ENCODE measurements around the gene INSM1. TPM values are rescaled to one million over a fixed set of nuclear protein-coding genes. Genes with fewer than 3 reads are reported as not detected.
A peak's percentile ranks its signal among the peaks of the same experiment; 100 is the strongest.

INSM1 gene
- total and polyA plus RNA-seq, 7 donors = 0.36 to 1.4 (median 0.80) TPM; not detected in 2

GRCh38 chr20:20363799-20364592 is 3.9 kb upstream of the INSM1 start:
- peak overlapping the region in 1 of 4 donors; percentile 8 for H3K4me3 ChIP-seq
- intact Hi-C loops (cut with DNase I) = no loop called here
- WGBS, 2 donors = 1 to 2% methylated on average over 70 of the region's 70 CpGs
- no peaks in the 10 kb centered on the region for H3K36me3 ChIP-seq
- no peak for DNase-seq
- TF ChIP-seq CTCF (IDR thresholded peaks at IDR 0.05) (no peak), POLR2A (IDR thresholded peaks at IDR 0.05) (no peak), EP300 (IDR thresholded peaks at IDR 0.05) (no peak), POLR2AphosphoS5 (IDR thresholded peaks at IDR 0.05) (no peak)
- no peaks in the 10 kb centered on the region for H3K9me3 ChIP-seq
- H3K27me3 ChIP-seq = peaks cover 41 to 98% (median 63%) of the 10 kb centered on the region in 3 donors
- peaks cover 0 to 36% (median 24%) of the 10 kb centered on the region in 4 donors for H3K4me1 ChIP-seq
- H3K27ac ChIP-seq = no peak overlapping the region

GRCh38 chr20:20364593-20365479 is 3.1 kb upstream of the INSM1 start:
- Histone ChIP-seq H3K4me1 (peaks cover 0 to 44% (median 32%) of the 10 kb centered on the region in 4 donors), H3K9me3 (no peaks in the 10 kb centered on the region), H3K36me3 (no peaks in the 10 kb centered on the region), H3K27ac (no peak overlapping the region), H3K27me3 (peaks cover 50 to 98% (median 71%) of the 10 kb centered on the region in 3 donors), H3K4me3 (no peak overlapping the region)
- 7 to 9% methylated on average over 70 of the region's 70 CpGs for WGBS, 2 donors
- intact Hi-C loops (cut with DNase I) = no loop called here
- no peak for TF ChIP-seq EP300 (IDR thresholded peaks at IDR 0.05)
- TF ChIP-seq CTCF (IDR thresholded peaks at IDR 0.05) = no peak
- no peak for TF ChIP-seq POLR2AphosphoS5 (IDR thresholded peaks at IDR 0.05)
- TF ChIP-seq POLR2A (IDR thresholded peaks at IDR 0.05) = no peak
- DNase-seq = no peak

GRCh38 chr20:20365480-20366161 is 2.3 kb upstream of the INSM1 start:
- H3K4me1 ChIP-seq = peaks cover 0 to 39% (median 31%) of the 10 kb centered on the region in 4 donors
- intact Hi-C loops (cut with DNase I) = no loop called here
- 12% methylated on average over 18 of the region's 18 CpGs for WGBS, 2 donors

More at GRCh38 chr20:20365480-20366161, 2.3 kb upstream of the INSM1 start:
- no peaks in the 10 kb centered on the region for H3K36me3 ChIP-seq
- H3K27me3 ChIP-seq = peaks cover 55 to 98% (median 79%) of the 10 kb centered on the region in 3 donors
- no peak overlapping the region for H3K27ac ChIP-seq
- TF ChIP-seq POLR2AphosphoS5 (IDR thresholded peaks at IDR 0.05) = no peak
- no peak for TF ChIP-seq CTCF (IDR thresholded peaks at IDR 0.05)
- no peak for TF ChIP-seq POLR2A (IDR thresholded peaks at IDR 0.05)
- TF ChIP-seq EP300 (IDR thresholded peaks at IDR 0.05) = no peak
- no peak overlapping the region for H3K4me3 ChIP-seq
- no peak for DNase-seq
- H3K9me3 ChIP-seq = no peaks in the 10 kb centered on the region

Measured in sigmoid colon (tissue), 7 donors.